GM21515 (cell line): ENCODE results near the gene DSG4.
"Not testable (repeated sequence)": the region's sequence is repeated elsewhere in the genome, so short reads cannot be mapped to it uniquely, and the experiment has no call there.

Experiments
- ATAC-seq: cut with Tn5 transposase; IDR thresholded peaks from one replicate; pipeline ENCODE4 v1.9.1; 2021; ENCODE audit not compliant: unreplicated experiment

Gene DSG4, protein sequence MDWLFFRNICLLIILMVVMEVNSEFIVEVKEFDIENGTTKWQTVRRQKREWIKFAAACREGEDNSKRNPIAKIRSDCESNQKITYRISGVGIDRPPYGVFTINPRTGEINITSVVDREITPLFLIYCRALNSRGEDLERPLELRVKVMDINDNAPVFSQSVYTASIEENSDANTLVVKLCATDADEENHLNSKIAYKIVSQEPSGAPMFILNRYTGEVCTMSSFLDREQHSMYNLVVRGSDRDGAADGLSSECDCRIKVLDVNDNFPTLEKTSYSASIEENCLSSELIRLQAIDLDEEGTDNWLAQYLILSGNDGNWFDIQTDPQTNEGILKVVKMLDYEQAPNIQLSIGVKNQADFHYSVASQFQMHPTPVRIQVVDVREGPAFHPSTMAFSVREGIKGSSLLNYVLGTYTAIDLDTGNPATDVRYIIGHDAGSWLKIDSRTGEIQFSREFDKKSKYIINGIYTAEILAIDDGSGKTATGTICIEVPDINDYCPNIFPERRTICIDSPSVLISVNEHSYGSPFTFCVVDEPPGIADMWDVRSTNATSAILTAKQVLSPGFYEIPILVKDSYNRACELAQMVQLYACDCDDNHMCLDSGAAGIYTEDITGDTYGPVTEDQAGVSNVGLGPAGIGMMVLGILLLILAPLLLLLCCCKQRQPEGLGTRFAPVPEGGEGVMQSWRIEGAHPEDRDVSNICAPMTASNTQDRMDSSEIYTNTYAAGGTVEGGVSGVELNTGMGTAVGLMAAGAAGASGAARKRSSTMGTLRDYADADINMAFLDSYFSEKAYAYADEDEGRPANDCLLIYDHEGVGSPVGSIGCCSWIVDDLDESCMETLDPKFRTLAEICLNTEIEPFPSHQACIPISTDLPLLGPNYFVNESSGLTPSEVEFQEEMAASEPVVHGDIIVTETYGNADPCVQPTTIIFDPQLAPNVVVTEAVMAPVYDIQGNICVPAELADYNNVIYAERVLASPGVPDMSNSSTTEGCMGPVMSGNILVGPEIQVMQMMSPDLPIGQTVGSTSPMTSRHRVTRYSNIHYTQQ

DNA sequence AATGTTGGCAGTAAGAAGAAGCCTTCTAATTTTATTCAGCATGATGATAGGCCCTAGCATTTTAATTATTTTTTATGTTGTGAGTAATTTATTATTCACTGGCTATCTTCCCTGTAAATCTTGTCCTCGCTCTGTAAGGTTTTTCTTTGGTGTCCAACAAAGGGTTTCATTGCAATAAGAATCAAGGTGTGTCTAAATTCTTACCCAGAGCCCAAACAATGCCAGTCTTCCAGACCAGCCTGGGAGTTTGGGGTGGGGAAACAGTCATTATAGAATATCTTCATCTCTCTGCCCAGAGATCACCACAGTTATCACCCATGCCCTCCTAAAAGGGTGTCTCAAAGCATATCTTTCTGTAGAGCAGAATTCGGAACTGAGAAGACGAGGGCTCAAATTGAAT is at the start of gene DSG4:
DSG4 (plus strand) TSS at position 301 of the 400 bp plus-strand sequence. CDS start 135 bp downstream, outside the sequence.
- ATAC-seq, result no peak

DNA sequence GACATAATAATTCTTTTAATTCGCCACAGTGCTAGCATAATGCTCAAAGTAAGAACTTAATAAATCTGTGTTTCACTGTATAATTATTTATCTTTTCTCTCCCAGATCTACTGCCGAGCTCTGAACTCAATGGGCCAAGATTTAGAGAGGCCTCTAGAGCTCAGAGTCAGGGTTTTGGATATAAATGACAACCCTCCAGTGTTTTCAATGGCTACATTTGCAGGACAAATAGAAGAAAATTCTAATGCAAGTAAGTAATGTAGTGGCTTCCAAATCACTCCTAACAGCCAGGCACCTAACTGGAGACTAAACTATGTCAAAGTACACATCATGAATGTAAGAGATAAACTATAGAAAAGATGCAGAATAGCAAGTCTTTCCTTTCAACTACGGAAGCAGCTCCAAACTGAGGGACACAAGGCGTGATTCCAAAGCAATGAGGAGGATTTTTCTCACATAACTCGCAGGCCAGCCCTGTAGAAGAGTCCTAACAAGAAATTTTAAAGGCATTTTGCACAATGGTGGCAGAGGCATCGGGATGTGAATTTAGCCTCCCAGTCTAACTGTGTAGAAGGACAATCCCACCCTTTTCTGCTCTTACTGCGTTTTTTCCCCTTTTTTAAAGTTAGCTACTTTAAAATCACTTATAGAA is 46.7 kb upstream of the DSG4 start:
- ATAC-seq, result no peak

DNA sequence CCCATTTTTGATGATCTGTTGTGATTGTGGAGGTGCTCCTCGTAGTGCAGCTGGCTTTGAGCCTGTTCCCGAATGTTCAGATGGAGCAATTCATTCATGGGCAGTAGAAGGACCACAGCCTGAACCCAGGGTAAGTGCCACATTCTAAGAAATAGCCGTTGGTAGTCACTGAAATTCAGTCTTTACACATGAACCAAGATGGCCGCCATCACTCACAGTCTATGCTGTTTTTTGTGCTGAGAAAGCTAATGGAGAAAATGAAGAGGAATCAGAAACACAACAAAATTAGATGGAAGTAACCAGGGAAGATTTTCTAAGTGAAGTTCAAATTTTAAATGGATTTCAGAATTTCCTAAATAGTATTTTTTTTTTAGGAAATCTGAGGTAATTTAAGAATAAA is 33.1 kb upstream of the DSG4 start:
- no peak for ATAC-seq

DNA sequence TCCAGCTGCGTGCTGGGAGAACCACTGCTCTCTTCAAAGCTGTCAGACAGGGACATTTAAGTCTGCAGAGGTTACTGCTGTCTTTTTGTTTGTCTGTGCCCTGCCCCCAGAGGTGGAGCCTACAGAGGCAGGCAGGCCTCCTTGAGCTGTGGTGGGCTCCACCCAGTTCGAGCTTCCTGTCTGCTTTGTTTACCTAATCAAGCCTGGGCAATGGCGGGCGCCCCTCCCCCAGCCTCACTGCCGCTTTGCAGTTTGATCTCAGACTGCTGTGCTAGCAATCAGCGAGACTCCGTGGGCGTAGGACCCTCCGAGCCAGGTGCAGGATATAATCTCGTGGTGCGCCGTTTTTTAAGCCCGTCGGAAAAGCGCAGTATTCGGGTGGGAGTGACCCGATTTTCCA is 23.2 kb upstream of the DSG4 start:
- ATAC-seq, result not testable (repeated sequence)

DNA sequence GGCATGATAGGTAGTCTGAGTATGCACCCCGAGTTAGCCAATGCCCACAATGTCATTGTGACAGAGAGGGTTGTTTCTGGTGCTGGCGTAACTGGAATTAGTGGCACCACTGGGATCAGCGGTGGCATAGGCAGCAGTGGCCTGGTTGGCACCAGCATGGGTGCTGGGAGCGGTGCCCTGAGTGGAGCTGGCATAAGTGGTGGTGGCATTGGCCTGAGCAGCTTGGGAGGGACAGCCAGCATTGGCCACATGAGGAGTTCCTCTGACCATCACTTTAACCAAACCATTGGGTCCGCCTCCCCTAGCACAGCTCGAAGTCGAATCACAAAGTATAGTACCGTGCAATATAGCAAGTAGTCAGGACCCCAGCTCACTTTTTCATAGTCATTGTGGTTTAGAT is 21.6 kb upstream of the DSG4 start:
- ATAC-seq, result no peak

DNA sequence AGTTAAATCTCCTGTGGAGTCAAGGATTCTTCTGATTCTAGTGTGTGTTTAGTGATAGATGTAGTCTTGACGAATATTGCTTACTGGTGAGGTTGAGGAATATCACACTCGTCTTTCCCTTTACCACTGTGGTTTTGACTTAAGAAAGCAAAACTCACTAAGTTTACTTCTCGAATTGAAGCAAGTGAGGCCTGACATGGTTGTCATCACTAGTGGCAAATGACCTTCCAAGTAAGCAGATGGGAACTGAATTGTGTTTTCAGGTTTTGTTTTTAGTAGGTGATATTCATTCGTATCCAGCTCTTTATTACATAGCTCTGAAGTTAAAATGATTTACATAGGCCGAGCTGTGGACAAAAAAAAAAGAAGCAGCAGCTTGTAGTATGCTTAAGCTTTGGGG is 20.6 kb upstream of the DSG4 start:
- no peak for ATAC-seq

DNA sequence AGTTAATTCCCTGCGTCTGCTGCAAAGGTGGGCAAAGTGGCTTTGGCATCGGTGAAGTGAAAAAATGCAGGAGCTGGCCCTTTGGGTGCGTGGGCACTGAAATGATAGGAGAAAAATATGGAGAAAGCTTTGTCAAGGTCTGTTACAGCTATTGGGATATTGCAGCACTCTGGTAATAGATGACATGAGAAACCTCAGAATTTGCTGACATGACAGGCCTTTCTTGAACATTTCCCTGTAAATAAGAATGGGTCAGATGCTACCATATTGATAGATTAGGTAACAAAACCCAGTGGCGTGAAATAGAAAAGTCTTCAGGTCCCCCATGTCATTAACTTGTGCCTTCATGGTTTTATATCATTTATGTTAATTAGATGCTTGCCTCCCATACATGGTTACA is 12.4 kb upstream of the DSG4 start:
- no peak for ATAC-seq

DNA sequence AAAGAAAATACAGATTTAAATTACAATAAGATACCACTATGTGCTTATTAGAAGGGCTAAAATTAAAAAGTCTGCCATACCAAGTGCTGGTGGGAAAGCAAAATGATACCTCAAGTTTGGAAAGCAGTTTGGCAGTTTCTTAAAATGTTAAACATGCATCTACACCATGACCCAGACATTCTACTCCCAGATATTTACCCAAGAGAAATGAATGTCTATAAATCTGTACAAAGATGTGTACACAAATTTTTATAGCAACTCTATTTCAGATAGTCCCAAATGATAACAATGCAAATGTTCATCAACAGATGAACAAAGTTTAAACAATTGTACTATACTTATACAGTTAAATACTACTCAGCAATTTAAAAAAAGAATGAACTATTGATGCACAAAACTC is 7.1 kb upstream of the DSG4 start:
- no peak for ATAC-seq

DNA sequence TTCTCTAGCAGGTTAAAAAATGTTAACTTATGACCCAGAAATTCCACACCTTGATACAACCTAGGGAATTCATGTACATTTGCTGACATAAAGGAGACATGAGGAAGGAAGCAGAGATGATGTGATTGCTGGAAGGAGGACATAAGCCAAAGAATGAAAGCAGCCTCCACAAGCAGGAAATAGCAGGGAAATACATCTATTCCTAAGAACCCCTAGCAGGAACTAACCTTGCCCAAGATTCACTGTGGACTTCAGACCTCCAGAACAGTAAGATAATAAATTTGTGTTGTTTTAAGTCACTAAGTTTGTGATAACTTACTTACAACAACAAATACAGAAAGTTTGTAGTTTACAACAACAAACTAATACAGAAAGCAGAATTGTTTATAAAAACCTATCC is 4.6 kb upstream of the DSG4 start:
- no peak for ATAC-seq

DNA sequence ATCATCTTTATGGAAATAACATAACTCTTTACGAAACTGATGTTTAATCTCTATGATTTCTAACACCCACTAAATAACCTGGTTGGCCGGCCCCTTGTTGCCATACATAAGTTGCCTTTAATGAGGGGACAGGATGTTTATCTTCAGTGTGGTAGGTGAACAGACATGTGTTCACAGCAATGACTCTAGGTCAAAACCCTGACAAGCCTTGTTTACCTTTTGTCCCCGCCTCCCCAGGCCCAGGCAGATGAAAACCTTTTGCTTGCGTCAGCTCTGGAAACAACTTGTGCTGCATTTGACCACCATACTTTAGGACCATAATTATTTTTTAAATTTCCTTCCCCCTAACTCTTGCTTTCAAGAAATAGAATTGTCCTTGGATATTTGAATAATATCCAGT is 2.9 kb upstream of the DSG4 start:
- no peak for ATAC-seq

DNA sequence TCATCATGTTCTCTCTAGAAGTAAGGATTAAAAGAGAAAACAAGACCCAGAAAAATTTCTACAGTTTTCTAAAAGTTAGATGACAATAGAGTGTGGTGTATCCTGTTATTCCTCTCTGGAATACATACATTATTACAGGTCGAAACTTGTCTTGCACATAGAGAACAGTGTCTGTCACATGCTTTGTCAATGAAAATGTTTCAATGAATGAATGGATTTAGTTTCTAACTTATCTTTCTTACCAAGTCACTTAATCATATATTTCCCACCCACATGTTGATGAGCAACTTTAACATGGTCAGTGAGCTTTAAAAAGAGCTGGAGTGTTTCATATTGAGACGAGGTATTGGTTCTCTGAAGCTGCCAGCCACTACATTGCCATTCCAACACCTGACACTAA is 4.3 kb downstream of the DSG4 start:
- no peak for ATAC-seq

DNA sequence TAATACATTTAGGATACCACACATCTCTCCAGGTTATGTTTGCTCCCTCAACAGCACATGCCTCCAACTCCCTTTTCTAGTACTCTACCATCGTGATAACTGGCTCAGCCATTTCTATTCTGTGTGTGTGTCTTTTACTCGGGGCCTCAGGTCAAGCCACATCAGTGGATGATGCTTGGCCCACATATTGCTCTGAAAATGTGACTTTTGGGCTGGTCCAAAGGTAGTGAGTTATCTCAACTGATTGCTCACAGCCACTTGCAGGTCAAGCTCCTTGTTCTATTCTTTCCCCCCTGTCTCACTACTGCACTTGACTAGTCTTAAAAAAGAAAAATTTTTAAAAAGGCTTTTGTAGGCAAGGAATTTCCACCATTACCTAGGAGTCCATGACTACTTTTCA is 5.5 kb downstream of the DSG4 start:
- no peak for ATAC-seq

DNA sequence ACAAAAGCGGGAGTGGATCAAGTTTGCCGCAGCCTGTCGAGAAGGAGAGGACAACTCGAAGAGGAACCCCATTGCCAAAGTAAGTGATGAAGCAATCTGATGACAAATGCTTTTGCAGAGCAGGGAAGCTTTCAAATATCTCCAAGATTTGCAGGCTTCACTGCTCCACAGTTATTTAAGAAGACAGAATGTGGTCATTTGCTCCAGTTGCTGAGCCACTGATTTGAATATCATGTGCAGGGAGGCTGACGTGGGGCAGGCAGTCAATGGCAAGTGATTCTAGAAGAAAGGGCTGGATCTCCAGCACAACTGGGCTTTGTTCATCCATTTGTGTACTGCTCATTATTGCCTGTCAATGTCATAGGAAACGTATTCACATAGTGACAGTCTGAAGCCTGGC is 10.2 kb downstream of the DSG4 start:
- no peak for ATAC-seq

DNA sequence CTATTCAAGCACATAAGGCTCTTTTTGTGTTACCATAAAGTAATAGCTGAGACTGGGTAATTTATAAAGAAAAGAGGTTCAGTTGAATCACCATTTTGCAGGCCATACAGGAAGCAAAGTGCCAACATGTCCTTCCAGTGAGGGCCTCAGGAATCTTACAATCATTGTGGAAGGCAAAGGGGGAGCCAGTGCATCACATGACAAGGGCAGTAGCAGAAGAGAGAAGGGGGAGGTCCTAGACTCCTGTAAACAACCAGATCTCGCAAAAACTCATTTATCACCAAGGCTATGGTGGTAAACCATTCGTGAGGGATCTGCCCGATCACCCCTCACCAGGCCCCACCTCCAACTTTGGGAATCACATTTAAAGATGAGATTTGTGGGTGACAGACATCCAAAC is 16.7 kb downstream of the DSG4 start:
- ATAC-seq, result no peak

DNA sequence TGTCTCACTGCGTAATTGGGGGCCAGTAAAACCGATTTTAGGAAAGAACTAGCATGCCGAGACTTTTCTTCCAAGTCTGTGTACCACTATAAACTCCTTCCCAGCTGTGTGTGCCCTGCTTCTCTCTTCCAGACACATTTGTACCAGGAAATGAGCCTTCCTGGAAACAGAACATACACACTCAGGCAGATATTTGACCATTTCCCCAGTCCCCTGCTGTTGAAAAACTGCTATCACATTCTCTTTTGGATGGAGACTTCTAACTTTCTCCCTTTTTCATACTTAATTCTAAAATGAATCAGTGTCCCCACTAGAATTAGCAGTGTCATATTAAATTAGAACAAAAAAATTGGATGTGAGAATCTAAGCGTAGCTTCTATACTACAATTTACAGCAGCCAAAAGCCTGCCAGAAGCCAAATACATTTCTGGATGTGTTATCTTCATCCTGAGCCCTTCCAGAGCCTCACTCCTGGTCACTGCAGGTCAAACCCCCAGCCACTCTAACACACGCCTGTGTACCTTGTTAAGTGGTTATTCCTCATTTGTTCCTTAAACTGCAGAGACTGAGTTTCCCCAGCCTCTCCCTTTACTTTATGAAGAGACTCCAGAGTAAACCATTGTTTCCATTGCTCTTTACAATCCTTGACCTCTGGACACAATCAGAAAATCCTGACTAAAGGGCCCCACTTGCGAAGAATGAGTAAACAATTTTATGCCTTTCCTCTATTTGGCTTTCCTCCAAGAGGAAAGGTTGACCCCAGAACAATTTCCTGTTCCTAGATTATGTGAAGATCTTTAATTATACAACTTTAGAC is 20.4 kb downstream of the DSG4 start:
- ATAC-seq, result no peak

DNA sequence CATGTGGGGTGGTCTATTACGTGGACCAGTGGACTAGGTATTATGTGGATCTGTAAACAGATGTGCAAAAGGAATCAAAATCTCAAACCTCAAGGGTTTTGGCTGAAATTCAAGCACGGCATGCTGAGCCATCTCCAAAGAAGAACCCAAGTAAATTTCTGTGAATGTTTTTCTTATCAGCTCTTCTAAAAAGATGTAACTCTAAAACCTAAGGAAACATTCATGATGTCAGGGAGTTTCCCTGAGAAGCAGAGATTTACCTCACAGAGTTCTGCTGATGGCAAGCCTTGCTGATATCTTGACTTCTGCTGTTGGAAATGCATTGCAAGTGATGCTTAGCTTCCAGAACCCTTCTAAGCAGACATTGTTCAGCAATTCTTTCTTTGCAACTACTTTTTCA is 21.6 kb downstream of the DSG4 start:
- ATAC-seq, result no peak

DNA sequence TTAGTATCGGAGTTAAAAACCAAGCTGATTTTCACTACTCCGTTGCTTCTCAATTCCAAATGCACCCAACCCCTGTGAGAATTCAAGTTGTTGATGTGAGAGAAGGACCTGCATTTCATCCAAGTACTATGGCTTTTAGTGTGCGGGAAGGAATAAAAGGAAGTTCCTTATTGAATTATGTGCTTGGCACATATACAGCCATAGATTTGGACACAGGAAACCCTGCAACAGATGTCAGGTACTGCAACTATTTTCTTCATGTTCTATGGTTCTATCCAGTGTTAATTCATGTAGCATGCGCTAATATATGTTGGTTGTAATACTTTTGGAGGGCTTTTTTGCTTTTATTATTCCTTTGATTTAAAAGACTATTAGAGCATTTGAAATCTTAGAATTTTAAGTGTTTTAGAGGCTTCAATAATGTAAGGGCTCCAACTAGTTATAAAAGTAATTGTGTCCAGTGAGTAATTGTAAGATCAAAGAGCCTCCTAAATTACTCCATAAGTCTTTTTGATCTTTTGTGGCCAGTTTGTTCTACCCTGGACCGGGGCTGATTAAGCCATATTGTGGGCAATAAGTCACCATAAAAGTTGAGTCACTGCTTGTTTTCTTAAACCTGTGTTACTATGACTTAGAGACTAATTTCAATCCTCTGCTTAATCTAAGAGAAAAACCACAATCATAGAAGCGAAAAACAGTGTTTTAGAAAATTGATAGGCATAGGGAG is 22.9 kb downstream of the DSG4 start:
- ATAC-seq, result no peak

DNA sequence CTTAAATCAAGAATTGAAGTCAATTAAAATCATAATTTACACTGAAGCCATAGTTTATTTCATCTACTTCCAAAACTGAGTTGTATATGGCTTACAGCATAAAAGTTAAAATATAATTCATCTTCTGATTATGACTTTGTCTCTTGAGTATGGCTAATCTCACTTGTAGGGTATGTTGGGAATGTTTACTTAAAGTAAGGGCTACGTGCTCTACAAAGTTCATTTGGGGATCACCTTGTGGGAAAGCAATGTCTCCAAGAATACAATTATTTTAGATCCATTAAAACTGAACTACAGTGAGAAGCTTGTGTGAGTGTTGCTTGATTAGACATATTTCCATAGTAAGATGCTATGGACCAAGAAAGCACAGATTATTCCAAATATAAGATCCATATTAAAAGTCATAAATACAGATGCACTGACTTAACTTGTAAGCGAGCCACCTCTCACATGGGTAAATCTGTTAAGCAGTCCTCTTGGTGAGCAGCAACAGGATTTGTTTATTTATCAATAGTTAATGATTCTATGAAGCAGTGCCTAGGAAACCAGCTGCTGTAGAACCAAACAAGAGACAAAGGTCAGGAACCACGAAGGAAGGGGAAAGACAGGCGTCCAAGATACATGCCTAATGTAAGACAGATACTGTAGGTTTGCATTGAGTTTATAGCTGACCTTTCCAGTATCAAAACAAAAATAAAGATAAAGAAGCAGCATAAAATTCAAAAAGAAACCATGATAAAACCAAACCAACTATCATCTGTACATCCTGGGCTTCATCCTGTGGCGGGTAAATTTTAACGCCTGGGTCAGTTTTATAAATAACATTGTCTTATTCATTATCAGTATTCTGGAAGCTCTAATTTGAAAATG is 24.8 kb downstream of the DSG4 start:
- ATAC-seq, result no peak

DNA sequence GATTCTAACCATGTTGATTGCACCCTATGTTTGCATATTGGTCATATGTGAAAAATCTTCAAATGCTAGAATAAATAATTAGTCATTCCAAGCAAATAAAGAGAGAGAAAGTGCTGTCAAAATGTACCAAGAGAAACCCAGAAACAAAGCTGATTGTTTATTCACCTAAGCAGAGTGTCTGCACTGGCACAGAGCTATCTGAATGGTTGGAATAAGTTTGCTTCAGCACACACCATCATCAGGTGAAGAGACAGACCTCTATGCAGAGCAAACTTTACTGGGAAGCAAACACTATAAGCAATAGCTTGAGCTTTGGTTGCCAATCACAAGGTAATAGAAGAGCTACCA is 25.4 kb downstream of the DSG4 start:
- ATAC-seq, result no peak
